ENCODE results near the gene PARD6G. TPM values are rescaled to one million over a fixed set of nuclear protein-coding genes. Genes with fewer than 3 reads are reported as not detected.

Gene PARD6G
- total RNA-seq, 1 experiment from 2014 or later = 13.0 TPM

- H3K4me3 Mint-ChIP-seq = peak overlapping the region; percentile 75
- 0 out of 2 replicates have a peak, but pooled peaks cover 6% of the 10 kb centered on the region for H3K9me3 Mint-ChIP-seq
- peaks cover 63% of the 10 kb centered on the region for H3K4me1 Mint-ChIP-seq
- TF ChIP-seq ZNF121 (CRISPR knock-in tag; IDR thresholded peaks at IDR 0.05) = no peak
- no peak for TF ChIP-seq FOXP1 (CRISPR knock-in tag; IDR thresholded peaks at IDR 0.05; ENCODE audit: borderline replicate concordance)
- no peak for TF ChIP-seq TEAD4 (CRISPR knock-in tag; IDR thresholded peaks at IDR 0.05)
- no peak for TF ChIP-seq JAZF1 (CRISPR knock-in tag; IDR thresholded peaks at IDR 0.05)
- TF ChIP-seq ATF2 (CRISPR knock-in tag; IDR thresholded peaks at IDR 0.05; ENCODE audit: borderline replicate concordance, low read depth) = no peak
- TF ChIP-seq SP1 (CRISPR knock-in tag; conservative IDR thresholded peaks at IDR 0.05) = peak; percentile 51; the same call in 1 of the 2 replicates
- TF ChIP-seq ESRRA (CRISPR knock-in tag; IDR thresholded peaks at IDR 0.05; ENCODE audit: borderline replicate concordance) = no peak
- no peak for TF ChIP-seq ZNF138 (CRISPR knock-in tag; conservative IDR thresholded peaks at IDR 0.05)
- no peak for TF ChIP-seq HMGXB4 (CRISPR knock-in tag; IDR thresholded peaks at IDR 0.05)
- TF ChIP-seq USF2 (CRISPR knock-in tag; IDR thresholded peaks at IDR 0.05) = peak; percentile 93
- no peak for TF ChIP-seq ELF4 (CRISPR knock-in tag; IDR thresholded peaks at IDR 0.05; ENCODE audit: low read depth)
- TF ChIP-seq GTF2I (CRISPR knock-in tag; conservative IDR thresholded peaks at IDR 0.05) = no peak
- TF ChIP-seq, protein P1, sequence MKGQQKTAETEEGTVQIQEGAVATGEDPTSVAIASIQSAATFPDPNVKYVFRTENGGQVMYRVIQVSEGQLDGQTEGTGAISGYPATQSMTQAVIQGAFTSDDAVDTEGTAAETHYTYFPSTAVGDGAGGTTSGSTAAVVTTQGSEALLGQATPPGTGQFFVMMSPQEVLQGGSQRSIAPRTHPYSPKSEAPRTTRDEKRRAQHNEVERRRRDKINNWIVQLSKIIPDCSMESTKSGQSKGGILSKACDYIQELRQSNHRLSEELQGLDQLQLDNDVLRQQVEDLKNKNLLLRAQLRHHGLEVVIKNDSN (CRISPR knock-in tag; IDR thresholded peaks at IDR 0.05) = peak; percentile 69
- TF ChIP-seq SOX15 (CRISPR knock-in tag; IDR thresholded peaks at IDR 0.05) = no peak
- no peak for TF ChIP-seq PRRX2 (CRISPR knock-in tag; IDR thresholded peaks at IDR 0.05)
- TF ChIP-seq IRF1 (CRISPR knock-in tag; IDR thresholded peaks at IDR 0.05) = no peak
- TF ChIP-seq, protein P2, sequence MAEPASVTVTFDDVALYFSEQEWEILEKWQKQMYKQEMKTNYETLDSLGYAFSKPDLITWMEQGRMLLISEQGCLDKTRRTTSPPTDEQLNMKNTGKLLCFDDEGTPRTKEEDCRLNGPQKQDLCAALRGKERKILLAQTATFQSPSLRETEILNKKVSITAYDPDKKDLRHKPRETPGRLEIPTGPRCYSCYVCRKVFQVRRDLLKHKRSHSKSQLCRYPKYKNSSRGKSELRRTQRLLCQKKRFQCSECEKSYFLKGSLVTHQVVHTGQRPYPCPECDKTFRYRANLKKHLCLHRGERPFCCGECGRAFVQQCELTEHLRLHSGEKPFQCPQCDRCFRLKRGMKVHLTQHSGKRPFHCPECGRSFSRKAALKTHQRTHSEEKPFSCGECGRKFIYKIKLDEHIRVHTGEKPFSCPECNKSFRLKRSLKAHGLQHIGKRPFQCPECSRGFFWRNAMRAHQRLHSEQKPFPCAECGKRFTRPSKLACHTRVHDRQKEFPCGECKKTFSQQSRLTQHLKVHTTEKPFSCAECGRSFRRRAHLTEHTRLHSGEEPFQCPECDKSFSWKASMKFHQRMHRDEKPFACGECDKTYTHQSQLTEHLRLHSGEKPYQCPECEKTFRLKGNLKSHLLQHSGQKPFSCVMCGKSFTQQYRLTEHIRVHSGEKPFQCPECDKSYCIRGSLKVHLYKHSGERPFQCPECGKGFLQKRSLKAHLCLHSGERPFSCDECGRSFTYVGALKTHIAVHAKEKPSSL (CRISPR knock-in tag; conservative IDR thresholded peaks at IDR 0.05) = no peak
- TF ChIP-seq NR1H2 (CRISPR knock-in tag; IDR thresholded peaks at IDR 0.05) = no peak
- TF ChIP-seq ARID4B (CRISPR knock-in tag; IDR thresholded peaks at IDR 0.05; ENCODE audit: borderline replicate concordance) = no peak
- no peak for TF ChIP-seq ZNF416 (CRISPR knock-in tag; IDR thresholded peaks at IDR 0.05)
- TF ChIP-seq KAT7 (CRISPR knock-in tag; IDR thresholded peaks at IDR 0.05; ENCODE audit: borderline replicate concordance) = no peak
- TF ChIP-seq ZBTB21 (CRISPR knock-in tag; IDR thresholded peaks at IDR 0.05; ENCODE audit: borderline replicate concordance) = no peak
- ChIA-PET CTCF (interaction anchor here (1.0 kb wide), 1 partner anchor 75 kb away, joined by 5 read pairs; no protein-coding TSS in a partner anchor), POLR2A (interaction anchor here (0.5 to 0.8 kb wide), 3 partner anchors 46 to 117 kb away, joined by 3 read pairs; no protein-coding TSS in a partner anchor)
- H3K27me3 Mint-ChIP-seq (ENCODE audit: low read depth) = no peaks in the 10 kb centered on the region
- ATAC-seq = peak; percentile 23
- peaks cover 5% of the 10 kb centered on the region for H3K36me3 Mint-ChIP-seq
- DNase-seq (ENCODE audit: low spot score) = peak; percentile 63
- H3K27ac Mint-ChIP-seq = no peak overlapping the region
Observed at GRCh38 chr18:80109676-80110078, 137.6 kb downstream of the PARD6G start.
